ENCODE data around the gene LILRB2.
"Not testable (repeated sequence)": the region's sequence is repeated elsewhere in the genome, so short reads cannot be mapped to it uniquely, and the experiment has no call there.

GRCh38 chr19:54280441-54280840, 469 bp downstream of the LILRB2 start:
- not testable (repeated sequence) for TF ChIP-seq CTCF, EP300 (IDR thresholded peaks at IDR 0.05)
